Measurements from ENCODE around the gene ELAPOR2.
"Not testable (repeated sequence)": the region's sequence is repeated elsewhere in the genome, so short reads cannot be mapped to it uniquely, and the experiment has no call there.

Gene ELAPOR2

GRCh38 chr7:87059525-87060287 is at the start of gene ELAPOR2:
Gene ELAPOR2 (minus strand): TSS chr7:87059654. CDS start chr7:87059513, 141 bp downstream.
- Histone ChIP-seq H3K9me3 (ENCODE audit: control insufficient read depth in 2 of 2, low read length in 2 of 2) (no peaks in the 10 kb centered on the region), H3K36me3 (ENCODE audit: control insufficient read depth in 2 of 2, insufficient read depth in 2 of 2, low read length in 2 of 2) (no peaks in the 10 kb centered on the region), H3K9ac (ENCODE audit: low read length in 2 of 2) (peak within 1 kb of the TSS; percentile 78 to 82), H3K27me3 (ENCODE audit: control insufficient read depth in 1 of 2, insufficient read depth in 2 of 2, low read length in 2 of 2) (no peaks in the 10 kb centered on the region), H3K4me1 (ENCODE audit: control insufficient read depth, insufficient read depth, low read length) (peaks cover 10% of the 10 kb centered on the region), H3K27ac (ENCODE audit: low read length) (peak within 1 kb of the TSS; percentile 31), H3K4me3 (ENCODE audit: low read length in 2 of 2) (peak within 1 kb of the TSS; percentile 84 to 93)

GRCh38 chr7:87107949-87108776 is 48.7 kb upstream of the ELAPOR2 start:
- Histone ChIP-seq H3K4me3 (ENCODE audit: low read length in 2 of 2) (no peak overlapping the region), H3K27ac (ENCODE audit: low read length) (no peak overlapping the region), H3K9me3 (ENCODE audit: control insufficient read depth in 2 of 2, low read length in 2 of 2) (no peaks in the 10 kb centered on the region), H3K36me3 (ENCODE audit: control insufficient read depth in 2 of 2, insufficient read depth in 2 of 2, low read length in 2 of 2) (no peaks in the 10 kb centered on the region), H3K27me3 (ENCODE audit: control insufficient read depth in 1 of 2, insufficient read depth in 2 of 2, low read length in 2 of 2) (no peaks in the 10 kb centered on the region), H3K4me1 (ENCODE audit: control insufficient read depth, insufficient read depth, low read length) (no peaks in the 10 kb centered on the region), H3K9ac (ENCODE audit: low read length in 2 of 2) (no peak overlapping the region)

GRCh38 chr7:87106974-87107612 is 47.6 kb upstream of the ELAPOR2 start:
- no peaks in the 10 kb centered on the region for H3K27me3 ChIP-seq (ENCODE audit: control insufficient read depth in 1 of 2, insufficient read depth in 2 of 2, low read length in 2 of 2)
- no peaks in the 10 kb centered on the region for H3K9me3 ChIP-seq (ENCODE audit: control insufficient read depth in 2 of 2, low read length in 2 of 2)
- no peak overlapping the region for H3K9ac ChIP-seq (ENCODE audit: low read length in 2 of 2)
- no peaks in the 10 kb centered on the region for H3K4me1 ChIP-seq (ENCODE audit: control insufficient read depth, insufficient read depth, low read length)
- no peaks in the 10 kb centered on the region for H3K36me3 ChIP-seq (ENCODE audit: control insufficient read depth in 2 of 2, insufficient read depth in 2 of 2, low read length in 2 of 2)
- H3K27ac ChIP-seq (ENCODE audit: low read length) = no peak overlapping the region
- no peak overlapping the region for H3K4me3 ChIP-seq (ENCODE audit: low read length in 2 of 2)

GRCh38 chr7:87105401-87105800 is 45.9 kb upstream of the ELAPOR2 start:
- Histone ChIP-seq H3K27me3 (ENCODE audit: control insufficient read depth in 1 of 2, insufficient read depth in 2 of 2, low read length in 2 of 2) (no peaks in the 10 kb centered on the region), H3K9ac (ENCODE audit: low read length in 2 of 2) (no peak overlapping the region), H3K36me3 (ENCODE audit: control insufficient read depth in 2 of 2, insufficient read depth in 2 of 2, low read length in 2 of 2) (no peaks in the 10 kb centered on the region), H3K27ac (ENCODE audit: low read length) (no peak overlapping the region), H3K9me3 (ENCODE audit: control insufficient read depth in 2 of 2, low read length in 2 of 2) (no peaks in the 10 kb centered on the region), H3K4me3 (ENCODE audit: low read length in 2 of 2) (no peak overlapping the region), H3K4me1 (ENCODE audit: control insufficient read depth, insufficient read depth, low read length) (no peaks in the 10 kb centered on the region)

GRCh38 chr7:87100326-87100725 is 40.9 kb upstream of the ELAPOR2 start:
- no peak overlapping the region for H3K27ac ChIP-seq (ENCODE audit: low read length)

GRCh38 chr7:87097375-87097774 is 37.9 kb upstream of the ELAPOR2 start:
- not testable (repeated sequence) for H3K4me3 ChIP-seq (ENCODE audit: low read length in 2 of 2); H3K9me3 ChIP-seq (ENCODE audit: control insufficient read depth in 2 of 2, low read length in 2 of 2)

More at GRCh38 chr7:87100326-87100725, 40.9 kb upstream of the ELAPOR2 start:
- H3K9ac ChIP-seq (ENCODE audit: low read length in 2 of 2) = no peak overlapping the region
- H3K9me3 ChIP-seq (ENCODE audit: control insufficient read depth in 2 of 2, low read length in 2 of 2) = no peaks in the 10 kb centered on the region
- H3K4me1 ChIP-seq (ENCODE audit: control insufficient read depth, insufficient read depth, low read length) = no peaks in the 10 kb centered on the region
- H3K4me3 ChIP-seq (ENCODE audit: low read length in 2 of 2) = no peak overlapping the region
- no peaks in the 10 kb centered on the region for H3K36me3 ChIP-seq (ENCODE audit: control insufficient read depth in 2 of 2, insufficient read depth in 2 of 2, low read length in 2 of 2)
- no peaks in the 10 kb centered on the region for H3K27me3 ChIP-seq (ENCODE audit: control insufficient read depth in 1 of 2, insufficient read depth in 2 of 2, low read length in 2 of 2)

GRCh38 chr7:87094322-87094721 is 34.9 kb upstream of the ELAPOR2 start:
- Histone ChIP-seq H3K4me3 (ENCODE audit: low read length in 2 of 2) (no peak overlapping the region), H3K9me3 (ENCODE audit: control insufficient read depth in 2 of 2, low read length in 2 of 2) (no peaks in the 10 kb centered on the region), H3K9ac (ENCODE audit: low read length in 2 of 2) (no peak overlapping the region), H3K4me1 (ENCODE audit: control insufficient read depth, insufficient read depth, low read length) (no peaks in the 10 kb centered on the region), H3K36me3 (ENCODE audit: control insufficient read depth in 2 of 2, insufficient read depth in 2 of 2, low read length in 2 of 2) (no peaks in the 10 kb centered on the region), H3K27me3 (ENCODE audit: control insufficient read depth in 1 of 2, insufficient read depth in 2 of 2, low read length in 2 of 2) (no peaks in the 10 kb centered on the region), H3K27ac (ENCODE audit: low read length) (no peak overlapping the region)

More at GRCh38 chr7:87097375-87097774, 37.9 kb upstream of the ELAPOR2 start:
- H3K9ac ChIP-seq (ENCODE audit: low read length in 2 of 2); H3K27me3 ChIP-seq (ENCODE audit: control insufficient read depth in 1 of 2, insufficient read depth in 2 of 2, low read length in 2 of 2); H3K27ac ChIP-seq (ENCODE audit: low read length); H3K36me3 ChIP-seq (ENCODE audit: control insufficient read depth in 2 of 2, insufficient read depth in 2 of 2, low read length in 2 of 2); H3K4me1 ChIP-seq (ENCODE audit: control insufficient read depth, insufficient read depth, low read length): not testable (repeated sequence)

- H3K9ac ChIP-seq (ENCODE audit: low read length in 2 of 2) = no peak overlapping the region
- H3K9me3 ChIP-seq (ENCODE audit: control insufficient read depth in 2 of 2, low read length in 2 of 2) = no peaks in the 10 kb centered on the region
- H3K4me3 ChIP-seq (ENCODE audit: low read length in 2 of 2) = no peak overlapping the region
- no peaks in the 10 kb centered on the region for H3K27me3 ChIP-seq (ENCODE audit: control insufficient read depth in 1 of 2, insufficient read depth in 2 of 2, low read length in 2 of 2)
- H3K4me1 ChIP-seq (ENCODE audit: control insufficient read depth, insufficient read depth, low read length) = no peaks in the 10 kb centered on the region
- no peak overlapping the region for H3K27ac ChIP-seq (ENCODE audit: low read length)
- no peaks in the 10 kb centered on the region for H3K36me3 ChIP-seq (ENCODE audit: control insufficient read depth in 2 of 2, insufficient read depth in 2 of 2, low read length in 2 of 2)
Measured at GRCh38 chr7:87092568-87093091, 33.2 kb upstream of the ELAPOR2 start.

GRCh38 chr7:87091487-87092066 is 32.1 kb upstream of the ELAPOR2 start:
- Histone ChIP-seq H3K9me3 (ENCODE audit: control insufficient read depth in 2 of 2, low read length in 2 of 2) (no peaks in the 10 kb centered on the region), H3K36me3 (ENCODE audit: control insufficient read depth in 2 of 2, insufficient read depth in 2 of 2, low read length in 2 of 2) (no peaks in the 10 kb centered on the region), H3K27ac (ENCODE audit: low read length) (no peak overlapping the region), H3K9ac (ENCODE audit: low read length in 2 of 2) (no peak overlapping the region), H3K4me3 (ENCODE audit: low read length in 2 of 2) (no peak overlapping the region), H3K27me3 (ENCODE audit: control insufficient read depth in 1 of 2, insufficient read depth in 2 of 2, low read length in 2 of 2) (no peaks in the 10 kb centered on the region), H3K4me1 (ENCODE audit: control insufficient read depth, insufficient read depth, low read length) (no peaks in the 10 kb centered on the region)

- no peaks in the 10 kb centered on the region for H3K9me3 ChIP-seq (ENCODE audit: control insufficient read depth in 2 of 2, low read length in 2 of 2)
- no peaks in the 10 kb centered on the region for H3K4me1 ChIP-seq (ENCODE audit: control insufficient read depth, insufficient read depth, low read length)
- H3K36me3 ChIP-seq (ENCODE audit: control insufficient read depth in 2 of 2, insufficient read depth in 2 of 2, low read length in 2 of 2) = no peaks in the 10 kb centered on the region
- H3K27ac ChIP-seq (ENCODE audit: low read length) = no peak overlapping the region
- no peak overlapping the region for H3K9ac ChIP-seq (ENCODE audit: low read length in 2 of 2)
- no peaks in the 10 kb centered on the region for H3K27me3 ChIP-seq (ENCODE audit: control insufficient read depth in 1 of 2, insufficient read depth in 2 of 2, low read length in 2 of 2)
- no peak overlapping the region for H3K4me3 ChIP-seq (ENCODE audit: low read length in 2 of 2)
Measured at GRCh38 chr7:87083865-87084519, 24.5 kb upstream of the ELAPOR2 start.
